ENCODE results near the gene TYSND1. TPM values are rescaled to one million over a fixed set of nuclear protein-coding genes. Genes with fewer than 3 reads are reported as not detected.

Gene TYSND1
- total RNA-seq, 2 experiments from 2014 or later: 33.4 to 48.1 TPM

- Histone ChIP-seq H3K27ac (ENCODE audit: low read depth, low read length, poor library complexity, severe bottlenecking) (no peak overlapping the region), H3K9me2 (ENCODE audit: insufficient read depth, low read length) (no peaks in the 10 kb centered on the region), H3K36me3 (ENCODE audit: insufficient read depth, low read length) (peaks cover 14% of the 10 kb centered on the region), H2AFZ (ENCODE audit: low read length) (no peak overlapping the region), H3K4me1 (ENCODE audit: insufficient read depth, low read length, poor library complexity, severe bottlenecking) (no peaks in the 10 kb centered on the region), H3K79me2 (ENCODE audit: insufficient read depth, low read depth, low read length) (no peaks in the 10 kb centered on the region), H3K9me3 (ENCODE audit: low read length) (no peaks in the 10 kb centered on the region), H3K4me3 (ENCODE audit: low read depth, low read length, poor library complexity, severe bottlenecking) (no peak overlapping the region), H3K4me2 (ENCODE audit: low read length) (no peak overlapping the region), H4K20me1 (ENCODE audit: insufficient read depth, low read length) (no peaks in the 10 kb centered on the region)
- CTCF ChIA-PET (ENCODE audit: unreplicated experiment): interaction anchor here (0.5 kb wide), 1 partner anchor 552 kb away, joined by 4 read pairs; no protein-coding TSS in a partner anchor
- no peak for DNase-seq (ENCODE audit: low spot score)
- TF ChIP-seq CTCF (conservative IDR thresholded peaks at IDR 0.05; ENCODE audit: low read length) (no peak), EZH2phosphoT487 (IDR thresholded peaks at IDR 0.05; ENCODE audit: borderline replicate concordance, low read depth, low read length) (no peak)
- POLR2A ChIA-PET: interaction anchor here (0.5 to 1.0 kb wide), 5 partner anchors 10 to 997 kb away, joined by 3 to 4 read pairs (median 3); no protein-coding TSS in a partner anchor
- intact Hi-C loops (cut with micrococcal nuclease; ENCODE audit: unreplicated experiment): no loop called here
- no TSS peak for BruUV-seq (replicated peaks)
Measured at GRCh38 chr10:70192326-70192968, 45.9 kb upstream of the TYSND1 start.

GRCh38 chr10:70191972-70192305 lies 45.4 kb upstream of the TYSND1 start:
- intact Hi-C loops (cut with micrococcal nuclease; ENCODE audit: unreplicated experiment): no loop called here
- CTCF ChIA-PET (ENCODE audit: unreplicated experiment): no interaction called here
- peaks cover 9% of the 10 kb centered on the region for H3K36me3 ChIP-seq (ENCODE audit: insufficient read depth, low read length)

More at GRCh38 chr10:70191972-70192305, 45.4 kb upstream of the TYSND1 start:
- H3K4me3 ChIP-seq (ENCODE audit: low read depth, low read length, poor library complexity, severe bottlenecking): no peak overlapping the region
- no peak overlapping the region for H3K4me2 ChIP-seq (ENCODE audit: low read length)
- no peaks in the 10 kb centered on the region for H3K4me1 ChIP-seq (ENCODE audit: insufficient read depth, low read length, poor library complexity, severe bottlenecking)
- H2AFZ ChIP-seq (ENCODE audit: low read length): no peak overlapping the region
- H3K79me2 ChIP-seq (ENCODE audit: insufficient read depth, low read depth, low read length): no peaks in the 10 kb centered on the region
- no TSS peak for BruUV-seq (replicated peaks)
- no peak overlapping the region for H3K27ac ChIP-seq (ENCODE audit: low read depth, low read length, poor library complexity, severe bottlenecking)
- no peak for TF ChIP-seq CTCF (conservative IDR thresholded peaks at IDR 0.05; ENCODE audit: low read length)
- TF ChIP-seq EZH2phosphoT487 (IDR thresholded peaks at IDR 0.05; ENCODE audit: borderline replicate concordance, low read depth, low read length): no peak
- POLR2A ChIA-PET: interaction anchor here (1.0 kb wide), 1 partner anchor 40 kb away, joined by 3 read pairs; no protein-coding TSS in a partner anchor
- DNase-seq (ENCODE audit: low spot score): no peak
- no peaks in the 10 kb centered on the region for H3K9me3 ChIP-seq (ENCODE audit: low read length)
- no peaks in the 10 kb centered on the region for H4K20me1 ChIP-seq (ENCODE audit: insufficient read depth, low read length)
- no peaks in the 10 kb centered on the region for H3K9me2 ChIP-seq (ENCODE audit: insufficient read depth, low read length)

Measured in OCI-LY7 (cell line).